ENCODE results near the gene GDF15. TPM values are rescaled to one million over a fixed set of nuclear protein-coding genes. Genes with fewer than 3 reads are reported as not detected.
A peak's percentile ranks its signal among the peaks of the same experiment; 100 is the strongest.

GDF15 gene
- polyA plus RNA-seq, 1 of the 3 experiments (the other 2 are of a cell fraction), result 129 TPM

DNA sequence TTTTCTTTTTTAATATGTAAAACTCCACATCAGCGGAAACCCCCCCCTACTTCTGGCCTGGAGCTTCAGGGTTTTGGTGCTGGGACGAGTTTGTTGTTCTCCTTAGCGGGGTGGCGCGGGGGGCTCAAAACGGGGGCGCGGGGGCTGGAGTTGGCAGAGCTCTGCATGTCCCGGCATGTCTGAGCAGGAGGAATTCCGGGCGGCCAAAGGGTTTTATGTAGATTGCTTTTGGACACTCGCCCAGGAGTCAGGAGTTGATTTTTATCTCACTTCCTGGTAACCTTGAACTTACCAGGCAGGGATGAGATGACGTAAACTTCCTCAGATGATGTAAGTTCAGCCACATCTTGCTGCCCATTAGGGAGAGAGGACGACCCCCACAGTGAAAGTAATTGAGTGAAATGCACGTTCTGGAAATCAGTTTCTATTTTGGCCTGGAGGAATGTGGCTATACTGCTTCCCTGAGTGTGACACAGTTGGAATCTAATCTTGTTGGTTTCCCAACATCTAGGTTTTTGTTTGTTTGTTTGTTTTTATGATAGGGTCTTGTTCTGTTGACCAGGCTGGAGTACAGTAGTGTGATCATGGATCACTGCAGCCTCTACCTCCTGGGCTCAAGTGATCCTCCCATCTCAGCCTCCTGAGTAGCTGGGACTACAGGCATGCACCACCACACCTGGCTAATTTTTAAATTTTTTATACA, 21.0 kb upstream of the GDF15 start:
- H3K27ac ChIP-seq (ENCODE audit: low read depth in 2 of 2, low read length in 1 of 2), result peak overlapping the region; percentile 96 to 98
- H3K79me2 ChIP-seq (ENCODE audit: insufficient read depth), result no peaks in the 10 kb centered on the region
- H3K4me1 ChIP-seq (ENCODE audit: control insufficient read depth in 1 of 2, insufficient read depth in 2 of 2, low read depth in 1 of 2, low read length in 1 of 2), result peaks cover 20 to 23% of the 10 kb centered on the region in 2 experiments; a peak in 3 of 4 replicates
- H2AFZ ChIP-seq (ENCODE audit: low read depth), result no peak overlapping the region
- no peak overlapping the region for H3K4me3 ChIP-seq (ENCODE audit: low read depth in 2 of 2, low read length in 1 of 2)
- H3K27me3 ChIP-seq (ENCODE audit: insufficient read depth), result no peaks in the 10 kb centered on the region
- H3K9me3 ChIP-seq, result no peaks in the 10 kb centered on the region
- WGBS (ENCODE audit: low lambda C conversion rate), result 1% methylated on average over 15 of the region's 15 CpGs
- peaks cover 21% of the 10 kb centered on the region for H3F3A ChIP-seq (replicated peaks; ENCODE audit: insufficient read depth)
- H3K4me2 ChIP-seq, result peak overlapping the region; percentile 58; the same call in 1 of the 2 replicates
- no peaks in the 10 kb centered on the region for H3K9me2 ChIP-seq
- ChIA-PET POLR2A (interaction anchor here (0.8 to 1.0 kb wide), 3 partner anchors 16 to 225 kb away, joined by 4 to 5 read pairs (median 4); no protein-coding TSS in a partner anchor), CTCF (interaction anchor here (1.0 to 7.5 kb wide), 11 partner anchors 9 to 85 kb away, joined by 3 to 66 read pairs (median 6); partner anchors contain the start of gene GDF15)
- H3K36me3 ChIP-seq (replicated peaks in 1 of 2; ENCODE audit: control insufficient read depth in 1 of 2, insufficient read depth in 2 of 2, low read length in 1 of 2), result peaks cover 0 to 9% of the 10 kb centered on the region in 2 experiments
- H3K9ac ChIP-seq, result peak overlapping the region; percentile 73
- H4K20me1 ChIP-seq (ENCODE audit: insufficient read depth), result no peaks in the 10 kb centered on the region
- DNase-seq, result peak; percentile 86
- TF ChIP-seq EZH2phosphoT487 (IDR thresholded peaks at IDR 0.05; ENCODE audit: borderline replicate concordance, low read depth) (no peak), GABPA (IDR thresholded peaks at IDR 0.05; ENCODE audit: low read depth) (peak; percentile 61; the same call in 1 of the 2 replicates), USF1 (IDR thresholded peaks at IDR 0.05; ENCODE audit: borderline replicate concordance, low read depth) (peak; percentile 33; the same call in 1 of the 2 replicates), PBX3 (IDR thresholded peaks at IDR 0.05) (peak; percentile 50), RAD21 (IDR thresholded peaks at IDR 0.05; ENCODE audit: low read length) (no peak), MEF2A (IDR thresholded peaks at IDR 0.05; ENCODE audit: borderline replicate concordance, low read depth) (0 out of 2 replicates have a peak, but pooled peaks have one; percentile 58), JUND (IDR thresholded peaks at IDR 0.05) (peak; percentile 78; the same call in 1 of the 2 replicates), RXRA (IDR thresholded peaks at IDR 0.05; ENCODE audit: borderline replicate concordance, low read depth) (peak; percentile 93; the same call in 1 of the 2 replicates), NFIC (IDR thresholded peaks at IDR 0.05; ENCODE audit: borderline replicate concordance) (peak; percentile 97), TEAD4 (IDR thresholded peaks at IDR 0.05; ENCODE audit: borderline replicate concordance, insufficient read depth) (0 out of 2 replicates have a peak, but pooled peaks have one; percentile 68), FOSL2 (IDR thresholded peaks at IDR 0.05; ENCODE audit: borderline replicate concordance, low read depth) (no peak; the same call in 1 of the 2 replicates), FOXM1 (IDR thresholded peaks at IDR 0.05; ENCODE audit: low read depth) (no peak), ELF1 (IDR thresholded peaks at IDR 0.05) (peak; percentile 79), SMC3 (IDR thresholded peaks at IDR 0.05; ENCODE audit: low read depth, low read length) (no peak), EP300 (IDR thresholded peaks at IDR 0.05; ENCODE audit: borderline replicate concordance in 1 of 2, low read depth in 1 of 2, low read length in 1 of 2) (peak; percentile 84 to 91; a peak in 3 of 4 replicates), RCOR1 (IDR thresholded peaks at IDR 0.05; ENCODE audit: low read length) (peak; percentile 92), NRF1 (IDR thresholded peaks at IDR 0.05; ENCODE audit: low read depth, low read length) (no peak), POLR2AphosphoS5 (IDR thresholded peaks at IDR 0.05; ENCODE audit: low read depth, low read length) (peak; percentile 40; the same call in 1 of the 2 replicates), CHD2 (IDR thresholded peaks at IDR 0.05; ENCODE audit: low read length, partially characterized antibody) (peak; percentile 87)
- TF ChIP-seq, protein P1, sequence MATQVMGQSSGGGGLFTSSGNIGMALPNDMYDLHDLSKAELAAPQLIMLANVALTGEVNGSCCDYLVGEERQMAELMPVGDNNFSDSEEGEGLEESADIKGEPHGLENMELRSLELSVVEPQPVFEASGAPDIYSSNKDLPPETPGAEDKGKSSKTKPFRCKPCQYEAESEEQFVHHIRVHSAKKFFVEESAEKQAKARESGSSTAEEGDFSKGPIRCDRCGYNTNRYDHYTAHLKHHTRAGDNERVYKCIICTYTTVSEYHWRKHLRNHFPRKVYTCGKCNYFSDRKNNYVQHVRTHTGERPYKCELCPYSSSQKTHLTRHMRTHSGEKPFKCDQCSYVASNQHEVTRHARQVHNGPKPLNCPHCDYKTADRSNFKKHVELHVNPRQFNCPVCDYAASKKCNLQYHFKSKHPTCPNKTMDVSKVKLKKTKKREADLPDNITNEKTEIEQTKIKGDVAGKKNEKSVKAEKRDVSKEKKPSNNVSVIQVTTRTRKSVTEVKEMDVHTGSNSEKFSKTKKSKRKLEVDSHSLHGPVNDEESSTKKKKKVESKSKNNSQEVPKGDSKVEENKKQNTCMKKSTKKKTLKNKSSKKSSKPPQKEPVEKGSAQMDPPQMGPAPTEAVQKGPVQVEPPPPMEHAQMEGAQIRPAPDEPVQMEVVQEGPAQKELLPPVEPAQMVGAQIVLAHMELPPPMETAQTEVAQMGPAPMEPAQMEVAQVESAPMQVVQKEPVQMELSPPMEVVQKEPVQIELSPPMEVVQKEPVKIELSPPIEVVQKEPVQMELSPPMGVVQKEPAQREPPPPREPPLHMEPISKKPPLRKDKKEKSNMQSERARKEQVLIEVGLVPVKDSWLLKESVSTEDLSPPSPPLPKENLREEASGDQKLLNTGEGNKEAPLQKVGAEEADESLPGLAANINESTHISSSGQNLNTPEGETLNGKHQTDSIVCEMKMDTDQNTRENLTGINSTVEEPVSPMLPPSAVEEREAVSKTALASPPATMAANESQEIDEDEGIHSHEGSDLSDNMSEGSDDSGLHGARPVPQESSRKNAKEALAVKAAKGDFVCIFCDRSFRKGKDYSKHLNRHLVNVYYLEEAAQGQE (IDR thresholded peaks at IDR 0.05; ENCODE audit: low read depth, low read length), result no peak
- TF ChIP-seq, protein P2, sequence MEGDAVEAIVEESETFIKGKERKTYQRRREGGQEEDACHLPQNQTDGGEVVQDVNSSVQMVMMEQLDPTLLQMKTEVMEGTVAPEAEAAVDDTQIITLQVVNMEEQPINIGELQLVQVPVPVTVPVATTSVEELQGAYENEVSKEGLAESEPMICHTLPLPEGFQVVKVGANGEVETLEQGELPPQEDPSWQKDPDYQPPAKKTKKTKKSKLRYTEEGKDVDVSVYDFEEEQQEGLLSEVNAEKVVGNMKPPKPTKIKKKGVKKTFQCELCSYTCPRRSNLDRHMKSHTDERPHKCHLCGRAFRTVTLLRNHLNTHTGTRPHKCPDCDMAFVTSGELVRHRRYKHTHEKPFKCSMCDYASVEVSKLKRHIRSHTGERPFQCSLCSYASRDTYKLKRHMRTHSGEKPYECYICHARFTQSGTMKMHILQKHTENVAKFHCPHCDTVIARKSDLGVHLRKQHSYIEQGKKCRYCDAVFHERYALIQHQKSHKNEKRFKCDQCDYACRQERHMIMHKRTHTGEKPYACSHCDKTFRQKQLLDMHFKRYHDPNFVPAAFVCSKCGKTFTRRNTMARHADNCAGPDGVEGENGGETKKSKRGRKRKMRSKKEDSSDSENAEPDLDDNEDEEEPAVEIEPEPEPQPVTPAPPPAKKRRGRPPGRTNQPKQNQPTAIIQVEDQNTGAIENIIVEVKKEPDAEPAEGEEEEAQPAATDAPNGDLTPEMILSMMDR (IDR thresholded peaks at IDR 0.05), result no peak
- TF ChIP-seq, protein P3, sequence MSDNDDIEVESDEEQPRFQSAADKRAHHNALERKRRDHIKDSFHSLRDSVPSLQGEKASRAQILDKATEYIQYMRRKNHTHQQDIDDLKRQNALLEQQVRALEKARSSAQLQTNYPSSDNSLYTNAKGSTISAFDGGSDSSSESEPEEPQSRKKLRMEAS (IDR thresholded peaks at IDR 0.05; ENCODE audit: low read depth), result peak; percentile 85
- TF ChIP-seq, protein P4, sequence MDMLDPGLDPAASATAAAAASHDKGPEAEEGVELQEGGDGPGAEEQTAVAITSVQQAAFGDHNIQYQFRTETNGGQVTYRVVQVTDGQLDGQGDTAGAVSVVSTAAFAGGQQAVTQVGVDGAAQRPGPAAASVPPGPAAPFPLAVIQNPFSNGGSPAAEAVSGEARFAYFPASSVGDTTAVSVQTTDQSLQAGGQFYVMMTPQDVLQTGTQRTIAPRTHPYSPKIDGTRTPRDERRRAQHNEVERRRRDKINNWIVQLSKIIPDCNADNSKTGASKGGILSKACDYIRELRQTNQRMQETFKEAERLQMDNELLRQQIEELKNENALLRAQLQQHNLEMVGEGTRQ (IDR thresholded peaks at IDR 0.05; ENCODE audit: borderline replicate concordance, low read depth, low read length), result no peak
